ENCODE data around the gene HTR5A.

Gene HTR5A

DNA sequence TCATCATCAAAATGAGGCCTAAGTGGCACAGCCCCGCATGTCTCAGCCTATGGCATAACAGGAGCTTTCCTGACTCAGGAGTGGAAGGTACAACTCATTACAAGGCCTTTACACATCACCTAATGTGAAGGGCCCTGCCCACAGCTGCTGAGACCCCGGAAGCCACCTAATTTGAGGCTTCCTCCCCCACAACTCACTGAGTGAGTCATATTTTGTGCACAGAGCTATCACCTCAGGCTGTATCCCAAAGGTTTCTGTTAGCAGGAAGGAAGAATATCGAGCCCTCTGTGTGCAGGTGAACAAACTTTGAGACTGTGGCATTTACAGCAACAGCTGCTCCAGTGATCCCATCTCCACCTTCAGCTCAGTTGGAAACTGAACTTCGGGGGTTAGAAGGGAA lies 20.6 kb downstream of the HTR5A start:
- DNase-seq (ENCODE audit: low spot score): no peak

DNA sequence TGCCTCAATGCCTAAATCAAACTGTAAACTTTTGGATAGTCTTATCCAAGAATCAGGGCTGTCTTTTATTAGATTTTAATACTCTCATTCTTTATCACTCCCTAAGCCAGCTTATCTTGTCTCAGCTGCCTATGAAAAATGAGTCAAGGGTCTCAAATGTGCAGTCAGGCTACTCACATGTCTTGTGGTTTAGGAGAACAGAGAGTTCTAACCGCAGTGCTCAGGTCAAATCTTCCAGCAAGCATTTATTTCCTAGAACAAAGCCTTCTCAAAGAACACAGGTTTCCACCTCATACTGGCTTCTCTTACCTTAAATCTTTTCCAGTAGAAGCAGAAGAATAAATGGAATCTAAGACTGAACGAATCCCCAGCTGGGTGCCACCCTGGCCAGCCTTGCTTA lies 23.5 kb downstream of the HTR5A start:
- no peak for DNase-seq (ENCODE audit: low spot score)

- DNase-seq (ENCODE audit: low spot score): no peak
Observed at GRCh38 chr7:155094636-155095135, 24.6 kb downstream of the HTR5A start.

- DNase-seq (ENCODE audit: low spot score): no peak
Observed at GRCh38 chr7:155097338-155097737, 27.2 kb downstream of the HTR5A start.

- no peak for DNase-seq (ENCODE audit: low spot score)
Observed at GRCh38 chr7:155103839-155104238, 33.7 kb downstream of the HTR5A start.

- no peak for DNase-seq (ENCODE audit: low spot score)
Observed at GRCh38 chr7:155104913-155105312, 34.8 kb downstream of the HTR5A start.

- DNase-seq (ENCODE audit: low spot score): no peak
Observed at GRCh38 chr7:155106356-155106755, 36.2 kb downstream of the HTR5A start.

DNA sequence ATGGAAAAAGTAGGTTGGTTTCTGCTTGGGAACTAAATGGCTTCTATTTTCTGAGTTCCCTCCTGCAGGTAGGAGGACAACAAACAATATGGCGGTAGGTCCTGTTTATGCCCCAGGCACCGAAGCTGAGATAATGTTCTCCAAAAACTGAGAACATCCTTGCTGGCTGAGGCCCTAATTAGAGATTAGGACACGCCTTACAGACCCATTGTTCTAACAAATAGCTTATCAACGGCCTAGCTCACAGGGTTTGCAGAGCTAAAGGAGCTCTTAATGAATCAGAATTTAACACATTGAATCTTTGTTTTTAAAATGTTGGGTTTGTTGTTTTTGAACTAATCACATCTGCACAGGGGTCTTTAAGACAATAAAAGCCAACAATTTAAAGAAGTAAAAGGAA lies 37.0 kb downstream of the HTR5A start:
- DNase-seq (ENCODE audit: low spot score): no peak

- DNase-seq (ENCODE audit: low spot score): no peak
Observed at GRCh38 chr7:155108144-155108901, 38.2 kb downstream of the HTR5A start.

DNA sequence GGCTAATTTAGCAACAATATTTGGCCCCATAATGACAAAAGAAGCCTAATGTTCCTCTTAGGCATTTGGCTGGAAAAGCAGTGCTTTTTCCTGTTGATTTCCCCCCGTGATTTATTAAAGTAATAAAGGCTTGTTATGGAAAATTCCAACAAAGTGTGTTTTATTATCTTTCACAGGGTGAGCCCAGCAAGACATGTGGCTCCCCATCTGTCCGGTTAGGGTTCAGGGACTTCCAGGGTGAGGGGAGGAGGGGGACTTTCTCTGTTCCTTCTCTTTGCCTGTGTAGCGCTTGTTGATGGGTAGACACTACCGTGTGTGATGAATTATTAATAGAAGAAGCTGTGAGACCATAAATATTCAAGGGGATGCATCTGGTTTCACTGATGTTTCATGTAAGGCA lies 39.0 kb downstream of the HTR5A start:
- DNase-seq (ENCODE audit: low spot score): no peak

DNA sequence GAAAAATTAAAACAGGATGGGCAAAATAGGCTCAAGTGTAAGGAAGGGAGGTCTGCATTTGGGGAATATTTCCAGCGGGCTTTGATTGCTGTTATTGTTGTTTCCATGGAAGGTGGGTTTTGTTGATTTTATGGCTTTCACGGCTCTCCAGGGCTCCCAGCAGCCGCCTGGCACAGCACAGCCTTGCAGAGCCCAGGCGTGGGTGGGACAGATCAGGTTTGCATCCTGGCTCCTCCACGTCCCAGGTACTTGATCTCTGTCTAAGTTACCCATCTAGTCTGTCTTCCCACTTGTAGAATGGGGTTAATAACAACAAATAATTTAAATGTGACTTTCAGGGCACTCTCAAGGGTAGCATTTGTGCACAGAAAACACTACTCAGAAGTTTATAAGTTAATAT lies 45.2 kb downstream of the HTR5A start:
- no peak for DNase-seq (ENCODE audit: low spot score)

DNA sequence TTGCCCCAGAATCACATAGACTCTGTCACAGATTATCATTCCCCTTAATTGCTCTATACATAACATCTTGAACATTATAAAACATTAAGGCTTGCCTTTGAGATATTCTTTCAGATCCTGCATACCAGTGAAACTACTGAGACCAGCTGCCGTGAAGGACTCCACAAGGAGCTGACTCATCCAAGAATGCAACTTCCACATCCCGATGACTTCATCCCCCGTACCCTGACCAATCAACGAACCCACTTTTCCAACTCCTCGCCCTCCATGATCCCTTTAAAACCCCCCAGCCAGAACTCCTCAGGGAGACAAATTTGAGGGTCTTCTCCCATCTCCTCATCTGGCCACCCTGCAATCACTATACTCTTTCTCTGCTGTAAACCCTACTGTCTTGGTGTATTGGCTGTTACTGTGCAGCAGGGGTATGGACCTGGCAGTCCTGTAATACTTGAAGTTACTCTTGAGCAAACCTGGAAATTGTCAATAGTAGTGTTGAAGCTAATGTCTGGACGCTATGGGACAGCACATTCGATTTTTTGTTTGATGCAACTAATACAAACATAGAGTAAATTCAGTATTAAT lies 49.8 kb downstream of the HTR5A start:
- DNase-seq (ENCODE audit: low spot score): no peak

DNA sequence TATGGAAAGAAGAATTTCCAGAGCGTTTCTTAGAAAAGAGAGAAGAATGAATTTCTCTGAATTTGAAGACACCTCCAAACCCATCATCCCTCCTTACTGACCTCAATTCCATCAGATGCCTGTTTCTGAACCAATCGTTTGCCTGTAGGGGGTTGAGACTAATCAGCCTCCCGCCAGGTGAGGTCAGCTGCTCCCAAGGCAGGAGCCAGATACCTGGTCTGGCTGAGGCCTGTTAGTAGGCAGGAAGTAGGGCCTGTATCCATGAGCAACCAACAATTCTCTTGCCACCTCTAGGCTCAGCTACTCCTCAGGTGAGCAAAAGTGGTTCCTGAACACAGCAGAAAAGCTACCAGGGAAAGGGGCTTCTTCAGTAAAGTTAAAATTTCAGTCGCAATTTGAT lies 50.3 kb downstream of the HTR5A start:
- DNase-seq (ENCODE audit: low spot score): no peak

DNA sequence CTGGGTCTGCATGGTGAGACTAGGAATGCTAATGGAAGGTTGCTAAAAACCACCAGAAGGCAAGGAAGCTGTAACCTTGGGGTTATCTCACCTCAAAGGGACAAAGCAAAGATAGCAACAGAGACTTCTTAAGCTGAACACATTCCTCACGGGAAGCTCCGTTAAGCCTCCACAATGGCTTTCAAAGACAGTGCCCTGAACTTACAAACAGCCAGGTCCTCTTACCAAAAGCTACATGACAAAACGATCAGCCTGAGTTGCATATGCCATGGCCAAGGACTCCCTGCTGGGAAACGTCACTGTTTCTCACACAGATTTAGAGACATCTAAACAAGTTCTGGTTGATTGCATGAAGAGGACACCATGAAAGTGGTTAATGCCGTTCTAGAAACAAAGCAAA lies 52.7 kb downstream of the HTR5A start:
- DNase-seq (ENCODE audit: low spot score): no peak

GRCh38 chr7:155123413-155123812 lies 53.3 kb downstream of the HTR5A start:
- DNase-seq (ENCODE audit: low spot score): no peak

GRCh38 chr7:155124706-155125105 lies 54.6 kb downstream of the HTR5A start:
- DNase-seq (ENCODE audit: low spot score): no peak

GRCh38 chr7:155129186-155129585 lies 59.1 kb downstream of the HTR5A start:
- no peak for DNase-seq (ENCODE audit: low spot score)

GRCh38 chr7:155129789-155130188 lies 59.7 kb downstream of the HTR5A start:
- DNase-seq (ENCODE audit: low spot score): no peak

DNA sequence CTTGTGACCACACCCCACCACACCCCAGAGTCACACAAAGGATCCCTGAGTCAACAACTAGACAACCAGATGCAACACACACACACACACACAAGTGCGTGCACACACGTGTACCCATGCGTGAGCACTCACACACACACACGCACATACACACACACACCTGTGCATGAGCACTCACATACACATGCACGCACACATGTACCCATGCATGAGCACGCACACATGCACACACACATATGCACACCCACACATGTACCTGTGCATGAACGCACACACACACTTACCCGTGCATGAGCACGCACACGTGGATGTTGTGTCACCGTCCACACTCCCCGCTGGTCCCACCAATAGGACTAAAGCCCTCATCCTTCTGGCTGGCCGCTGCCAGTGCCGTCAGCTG lies 60.4 kb downstream of the HTR5A start:
- DNase-seq (ENCODE audit: low spot score): no peak

DNA sequence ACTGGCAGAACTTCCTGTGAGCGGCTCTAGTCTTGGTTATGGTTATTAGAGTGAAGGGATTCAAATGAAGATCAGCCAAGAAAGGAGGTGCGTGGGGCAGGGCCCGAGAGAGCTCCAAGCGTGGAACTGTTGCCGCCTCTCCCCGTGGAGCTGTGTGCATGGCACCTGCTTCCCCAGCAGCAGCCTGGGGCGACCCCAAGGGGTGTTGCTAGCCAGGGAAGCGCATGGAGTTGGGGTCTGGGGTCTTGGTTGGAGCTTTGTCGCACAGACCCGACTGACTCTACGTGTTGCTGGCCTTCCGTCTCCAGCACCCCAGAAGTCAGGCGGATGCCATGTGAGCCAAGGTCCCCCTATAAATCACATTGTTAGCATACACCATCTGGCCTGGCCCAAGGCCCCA lies 61.0 kb downstream of the HTR5A start:
- DNase-seq (ENCODE audit: low spot score): no peak

DNA sequence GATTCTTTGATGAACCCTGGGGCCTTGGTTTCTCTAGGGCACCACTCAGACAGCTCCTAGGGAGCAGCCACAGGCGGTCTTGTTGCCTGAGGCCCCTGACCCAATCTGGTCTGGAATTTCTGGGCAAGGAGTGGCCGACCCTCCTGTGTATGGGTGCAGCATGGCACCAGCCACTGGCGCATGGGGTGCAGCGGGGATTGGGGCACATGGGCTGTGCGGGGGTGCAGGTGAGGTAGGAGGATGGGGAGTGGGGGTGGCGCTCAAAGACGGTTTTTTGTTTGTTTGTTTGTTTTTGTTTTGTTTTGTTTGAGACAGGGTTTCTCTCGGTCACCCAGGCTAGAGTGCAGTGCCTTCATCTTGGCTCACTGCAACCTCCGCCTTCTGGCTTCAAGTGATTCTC lies 62.3 kb downstream of the HTR5A start:
- DNase-seq (ENCODE audit: low spot score): no peak

DNA sequence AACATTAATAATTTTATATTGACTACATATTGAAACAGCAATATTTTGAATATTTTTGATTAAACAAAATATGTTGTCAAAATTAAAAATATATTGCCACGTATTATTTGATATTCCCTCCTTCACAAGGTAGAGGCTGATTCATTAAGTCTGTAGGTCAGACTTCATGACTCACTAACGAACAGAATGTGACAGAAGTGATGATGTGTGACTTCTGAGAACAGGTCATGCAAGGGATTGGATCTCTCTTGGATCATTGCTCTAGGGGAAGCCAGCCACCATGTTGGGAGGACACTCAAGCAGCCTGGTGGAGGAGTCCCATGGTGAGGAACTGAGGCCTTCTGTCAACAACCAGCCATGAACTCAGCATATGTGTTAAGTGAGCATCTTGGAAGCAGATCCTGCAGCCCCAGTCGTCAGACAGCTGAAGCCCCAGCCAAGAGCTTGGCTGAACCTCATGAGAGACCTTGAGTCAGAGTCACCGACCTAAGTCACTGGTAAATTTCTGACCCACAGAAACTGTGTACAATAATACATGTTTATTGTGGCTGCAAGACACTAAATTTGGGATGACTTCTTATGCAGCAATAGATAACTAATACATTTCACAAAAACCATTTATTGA lies 66.6 kb downstream of the HTR5A start:
- DNase-seq (ENCODE audit: low spot score): no peak

Data from HuH-7.5 (cell line).